Endothelial cell of umbilical vein (primary cell): ENCODE data around the gene SETD1A.

Experiments
- CTCF ChIP-seq, 2 donors: IDR thresholded peaks; 1 replicate in 1 of 2; 2 replicates in 1 of 2; pipeline ENCODE4 v1.5.1; 2011; ENCODE audit warnings: low read length in 2 of 2, mild to moderate bottlenecking in 2 of 2, moderate library complexity in 2 of 2, control low read depth in 1 of 2, inconsistent platforms in 1 of 2, low read depth in 1 of 2; ENCODE audit not compliant: insufficient read depth in 1 of 2; ENCODE audit errors: extremely low read depth in 1 of 2
- EZH2 ChIP-seq: IDR thresholded peaks from 2 replicates; pipeline ENCODE4 v1.6.1; 2012; ENCODE audit warnings: borderline replicate concordance, low read depth, mild to moderate bottlenecking, moderate library complexity, low read length, inconsistent platforms; ENCODE audit not compliant: severe bottlenecking
- JUN ChIP-seq: IDR thresholded peaks from 2 replicates; pipeline ENCODE4 v1.6.1; 2011; ENCODE audit warnings: borderline replicate concordance, low read depth; ENCODE audit not compliant: insufficient read length, insufficient read depth
- MYC ChIP-seq: IDR thresholded peaks from one replicate; pipeline ENCODE4 v1.6.1; 2011; ENCODE audit warnings: mild to moderate bottlenecking, low read depth, low read length
- POLR2A ChIP-seq: IDR thresholded peaks from 2 replicates; pipeline ENCODE4 v1.6.1; 2012; ENCODE audit warnings: low read depth, mild to moderate bottlenecking, control low read depth, low read length
- POLR2AphosphoS5 ChIP-seq: IDR thresholded peaks from 2 replicates; pipeline ENCODE4 v1.6.1; 2012; ENCODE audit warnings: low read depth, mild to moderate bottlenecking, control low read depth, low read length, moderate library complexity; ENCODE audit not compliant: insufficient read depth

GRCh38 chr16:30947541-30947858 lies 10.1 kb upstream of the SETD1A start:
- TF ChIP-seq CTCF (IDR thresholded peaks at IDR 0.05; ENCODE audit: extremely low read depth in 1 of 2, insufficient read depth in 1 of 2, low read depth in 1 of 2, low read length in 2 of 2) = no peak
- TF ChIP-seq JUN = no peak
- no peak for TF ChIP-seq EZH2
- no peak for TF ChIP-seq POLR2A
- no peak for TF ChIP-seq POLR2AphosphoS5
- TF ChIP-seq MYC = no peak
